Daoy (cell line): ENCODE results near the gene CCDC69. TPM values are rescaled to one million over a fixed set of nuclear protein-coding genes. Genes with fewer than 3 reads are reported as not detected.

ENCODE experiments used
- DNase-seq: peaks from one replicate; pipeline ENCODE4 v3.0.0-alpha.2; 2015; ENCODE audit warnings: low read depth
- total RNA-seq: library from RNA; depleted of rRNA; stranded (reverse); fragments of >200 nt; shearing (Covaris generic); gene quantifications from 2 replicates; pipeline ENCODE4 v1.2.3, GENCODE V29; 2014

CCDC69 gene
- total RNA-seq, 1 experiment from 2014 or later = 0.74 TPM

DNA sequence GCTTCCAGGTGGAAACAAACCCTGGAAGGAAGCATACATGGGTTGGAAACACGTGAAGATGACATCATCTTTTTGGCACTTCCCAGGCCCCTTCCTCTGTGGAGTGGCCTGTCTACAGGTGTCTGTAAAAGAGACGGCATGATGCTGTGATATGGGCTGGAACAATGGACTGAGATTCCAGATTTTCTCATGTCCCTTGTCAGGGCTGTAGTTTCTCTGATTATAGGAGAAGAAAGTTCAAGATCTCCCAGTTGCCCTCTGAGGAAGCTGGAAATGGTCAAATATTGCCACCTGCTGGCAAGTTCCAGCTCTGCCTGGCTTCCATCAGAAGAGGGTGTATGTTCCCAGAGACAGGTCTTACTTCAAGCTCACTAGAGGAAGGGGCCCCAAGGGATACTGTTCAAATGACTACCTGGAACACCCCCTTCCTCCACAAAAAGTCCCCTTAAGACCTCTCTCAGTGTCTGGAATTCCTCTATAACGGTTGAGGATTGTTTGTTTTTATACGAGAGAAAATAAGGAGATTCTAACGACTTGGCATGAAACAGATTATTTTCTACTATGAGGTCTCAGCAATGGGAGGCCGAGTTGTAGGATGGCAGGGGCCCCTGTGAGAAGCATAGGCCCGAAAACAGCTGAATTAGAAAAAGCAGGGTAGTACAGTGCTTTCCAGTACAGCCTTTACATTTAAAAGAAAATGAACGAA lies 59.1 kb downstream of the CCDC69 start:
- peak; percentile 77 for DNase-seq

DNA sequence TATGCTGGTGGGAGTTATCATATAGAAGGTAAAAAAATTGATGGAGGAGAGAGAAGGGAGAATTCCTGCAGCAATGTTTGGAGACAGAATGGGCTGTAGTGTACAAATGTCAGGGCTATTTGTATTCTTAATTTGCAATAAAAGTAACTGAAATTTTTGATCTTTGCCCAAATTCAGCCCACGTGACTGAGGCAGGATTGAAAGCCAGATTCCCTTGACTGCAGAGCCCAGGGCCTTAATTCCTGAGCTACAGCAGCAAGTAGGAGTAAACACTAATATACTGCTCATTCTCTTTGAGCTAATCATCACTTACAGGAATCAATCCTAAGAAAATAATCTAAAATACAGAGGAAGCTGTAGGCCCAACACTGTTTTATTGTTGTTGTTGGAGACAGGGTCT lies 61.1 kb downstream of the CCDC69 start:
- no peak for DNase-seq

- no peak for DNase-seq
Measured at GRCh38 chr5:151159649-151160373, 64.1 kb downstream of the CCDC69 start.

- peak; percentile 83 for DNase-seq
Measured at GRCh38 chr5:151158287-151158661, 65.6 kb downstream of the CCDC69 start.

DNA sequence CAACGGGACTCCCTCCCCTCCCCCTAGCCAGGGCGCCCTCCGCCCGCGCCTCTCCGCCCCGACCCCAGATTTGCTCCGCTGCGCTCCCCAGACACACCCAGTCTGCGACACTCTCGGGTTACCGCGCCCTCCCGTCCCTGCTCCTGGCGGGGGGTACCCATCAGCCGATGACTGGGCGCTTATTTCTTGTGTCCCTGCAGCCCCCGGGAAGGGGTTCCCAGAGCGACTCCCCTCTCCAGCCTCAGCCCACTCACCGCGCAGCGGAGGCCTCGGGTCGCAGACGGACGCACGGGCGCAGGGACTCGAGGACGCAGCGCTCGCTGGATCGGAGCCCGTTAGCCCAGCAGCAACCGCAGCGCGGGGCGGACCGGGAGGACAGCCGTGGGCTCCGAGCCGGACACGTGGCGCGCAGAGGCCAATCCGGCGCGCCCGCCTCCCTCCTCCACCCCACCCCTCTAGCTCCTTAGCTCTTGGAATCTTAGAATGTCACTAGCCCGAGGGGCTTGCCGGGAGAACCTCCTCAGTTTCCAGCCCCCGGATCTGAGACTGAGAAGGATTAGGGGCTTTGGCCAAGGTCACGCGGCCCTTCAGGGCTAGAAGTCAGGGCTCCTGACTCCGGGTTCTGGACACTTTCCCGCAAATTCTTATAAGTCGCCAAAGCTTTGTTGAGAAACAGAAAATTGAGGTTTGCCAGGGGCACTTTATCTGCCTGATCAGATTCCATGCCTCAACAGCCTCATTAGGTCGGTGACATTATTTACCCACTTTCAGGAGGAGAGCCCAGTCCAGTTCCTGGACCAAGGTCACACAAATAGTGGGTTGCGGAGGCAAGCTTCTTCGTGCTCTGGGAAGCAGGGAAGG lies 66.2 kb downstream of the CCDC69 start, which contains the start of gene ANXA6:
Gene ANXA6 (minus strand): TSS at position 354 of the 861 bp plus-strand sequence. CDS start 9,878 bp downstream, outside the sequence.
- DNase-seq = peak; percentile 94

GRCh38 chr5:151156507-151157420 lies 67.1 kb downstream of the CCDC69 start:
- DNase-seq = peak; percentile 41

GRCh38 chr5:151155775-151156506 lies 68.0 kb downstream of the CCDC69 start:
- peak; percentile 80 for DNase-seq

DNA sequence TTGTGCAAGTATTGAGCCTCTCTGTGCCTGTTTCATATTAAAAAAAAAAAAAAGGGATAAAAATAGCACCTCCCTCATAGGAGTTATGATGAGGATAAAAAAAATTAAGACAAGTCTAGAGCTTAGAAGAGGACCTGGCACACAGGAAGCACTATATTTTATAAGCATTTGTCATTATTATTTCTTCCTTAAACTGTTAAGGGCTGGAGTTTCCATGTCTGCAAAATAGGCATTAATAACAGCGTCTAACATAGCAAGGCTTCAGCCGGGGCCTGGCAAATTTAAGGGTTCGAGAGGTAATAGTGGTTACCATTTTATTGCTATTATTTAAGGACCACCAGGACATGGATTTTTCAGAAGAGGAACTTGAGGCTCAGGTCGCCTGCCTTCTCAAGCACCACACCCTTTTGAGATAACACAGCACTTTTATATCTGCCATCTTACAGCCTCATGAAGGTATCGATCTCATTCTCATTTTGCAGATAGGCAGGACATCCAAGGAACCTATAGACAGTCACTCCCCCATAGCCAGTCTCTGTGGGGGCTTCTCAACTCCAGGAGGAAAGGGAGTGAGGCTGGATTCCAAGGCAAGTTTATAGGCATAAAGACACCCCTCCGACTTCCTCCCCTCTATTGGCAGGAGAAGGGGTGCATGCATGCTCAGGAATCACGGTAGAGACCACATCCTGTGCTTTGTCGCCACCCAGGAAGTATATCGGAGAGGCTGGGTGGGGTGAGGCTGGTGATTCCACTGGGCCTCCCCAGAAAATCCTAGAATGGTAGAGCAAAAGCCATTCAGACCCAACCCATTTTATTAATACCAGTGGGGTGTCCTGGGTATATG lies 68.7 kb downstream of the CCDC69 start:
- peak; percentile 49 for DNase-seq

- DNase-seq = no peak
Measured at GRCh38 chr5:151153766-151154272, 70.1 kb downstream of the CCDC69 start.

GRCh38 chr5:151153300-151153699 lies 70.6 kb downstream of the CCDC69 start:
- no peak for DNase-seq

DNA sequence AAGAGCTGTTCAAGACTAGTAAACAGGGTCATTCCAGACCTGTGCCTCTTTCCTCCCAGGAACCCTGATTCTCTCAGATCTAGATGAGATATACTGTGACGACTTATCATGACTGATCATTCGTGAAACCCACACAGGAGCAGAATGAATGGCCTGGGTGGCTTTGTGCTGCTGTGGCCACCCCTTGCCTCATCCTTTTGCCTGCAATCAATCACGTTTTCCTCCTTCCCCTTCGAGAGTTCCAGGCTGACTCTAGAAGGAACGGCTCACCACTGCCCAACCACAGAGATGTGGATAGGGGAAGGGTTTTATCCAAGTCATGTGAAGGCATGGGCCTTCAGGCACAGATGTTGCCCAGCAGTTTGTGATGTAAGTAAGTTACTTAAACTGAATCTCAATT lies 72.1 kb downstream of the CCDC69 start:
- no peak for DNase-seq

- DNase-seq = no peak
Measured at GRCh38 chr5:151151263-151151660, 72.6 kb downstream of the CCDC69 start.

GRCh38 chr5:151150471-151151262 lies 73.2 kb downstream of the CCDC69 start:
- DNase-seq = no peak

- DNase-seq = no peak
Measured at GRCh38 chr5:151148583-151148982, 75.3 kb downstream of the CCDC69 start.

GRCh38 chr5:151147033-151147432 lies 76.9 kb downstream of the CCDC69 start:
- no peak for DNase-seq

DNA sequence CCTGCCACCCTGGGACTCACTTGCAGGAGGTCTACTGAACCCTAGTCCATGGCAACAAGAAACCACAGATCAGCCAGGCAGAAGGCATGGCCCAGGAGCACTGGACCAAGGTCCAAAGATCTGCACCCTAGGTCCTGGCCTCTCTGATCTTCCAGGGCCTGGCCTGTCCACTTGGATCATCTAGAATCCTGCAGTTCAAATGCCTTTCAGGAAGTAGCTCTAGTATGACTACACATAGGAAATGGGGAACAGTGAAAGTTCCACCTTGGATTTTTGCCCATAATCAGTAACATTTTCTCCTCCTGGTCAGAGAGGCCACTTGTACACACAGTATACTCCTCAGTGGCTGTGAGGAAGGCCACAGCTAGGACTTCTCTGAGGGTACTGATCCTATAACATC lies 77.8 kb downstream of the CCDC69 start:
- DNase-seq = no peak

DNA sequence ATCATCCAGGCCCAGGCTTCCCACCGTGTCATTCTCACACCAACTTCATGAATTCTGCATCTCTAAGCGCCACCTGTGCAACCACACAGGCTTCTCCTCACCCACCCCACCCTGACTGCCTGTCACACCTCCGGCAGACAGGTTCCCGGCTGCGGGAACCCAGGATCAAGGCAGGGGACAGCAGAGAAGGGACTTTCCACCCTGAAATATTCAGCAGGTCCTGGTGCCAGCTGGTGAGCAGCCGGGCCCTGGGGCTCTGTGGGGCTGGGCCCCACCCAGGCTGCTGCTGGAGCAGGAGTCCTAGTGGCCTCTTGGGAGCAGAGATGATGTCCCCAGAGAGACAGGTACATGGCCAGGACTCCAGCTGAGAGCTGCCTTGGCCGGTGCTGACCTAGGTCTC lies 79.0 kb downstream of the CCDC69 start:
- DNase-seq = no peak

DNA sequence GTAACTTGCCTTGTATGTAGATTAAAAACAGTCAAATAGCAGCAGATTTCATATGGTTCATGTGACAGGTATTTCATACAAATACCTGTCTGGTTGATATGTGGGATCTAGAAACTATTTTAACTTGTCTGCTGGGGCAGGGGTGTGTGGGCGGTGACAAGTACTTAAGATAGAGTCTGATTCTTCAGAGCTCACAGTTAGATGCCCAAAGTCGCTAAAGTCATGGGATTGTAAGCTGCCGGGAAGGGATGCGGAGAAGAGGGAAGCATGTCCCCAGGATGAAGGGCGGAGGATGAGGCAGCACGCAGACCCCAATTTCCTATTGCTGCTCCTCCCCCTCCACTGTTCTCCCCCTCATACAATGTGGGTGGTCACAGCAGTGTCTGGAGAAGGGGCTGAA lies 79.6 kb downstream of the CCDC69 start:
- no peak for DNase-seq

GRCh38 chr5:151143645-151144044 lies 80.2 kb downstream of the CCDC69 start:
- no peak for DNase-seq
